CD4-positive, alpha-beta T cell treated with Interleukin-4 for 4 hours (primary cell): ENCODE results near the gene FAM180A.

Source experiments
- DNase-seq: peaks from one replicate; pipeline ENCODE4 v3.0.0-alpha.2; 2020

Gene FAM180A

GRCh38 chr7:135771051-135771450 lies 22.4 kb upstream of the FAM180A start:
- DNase-seq, result no peak

- no peak for DNase-seq
Measured at GRCh38 chr7:135770139-135770710, 21.6 kb upstream of the FAM180A start.

GRCh38 chr7:135769005-135769802 lies 20.6 kb upstream of the FAM180A start:
- no peak for DNase-seq

GRCh38 chr7:135768467-135768866 lies 19.9 kb upstream of the FAM180A start:
- DNase-seq, result no peak

GRCh38 chr7:135768064-135768463 lies 19.5 kb upstream of the FAM180A start:
- no peak for DNase-seq

- DNase-seq, result no peak
Measured at GRCh38 chr7:135763261-135763660, 14.6 kb upstream of the FAM180A start.

GRCh38 chr7:135761751-135762488 lies 13.3 kb upstream of the FAM180A start:
- no peak for DNase-seq

GRCh38 chr7:135759532-135759931 lies 10.9 kb upstream of the FAM180A start:
- DNase-seq, result no peak

- no peak for DNase-seq
Measured at GRCh38 chr7:135758531-135758932, 9.9 kb upstream of the FAM180A start.

GRCh38 chr7:135757719-135758411 lies 9.3 kb upstream of the FAM180A start:
- no peak for DNase-seq

- no peak for DNase-seq
Measured at GRCh38 chr7:135756191-135756590, 7.6 kb upstream of the FAM180A start.

- DNase-seq, result no peak
Measured at GRCh38 chr7:135755351-135755753, 6.7 kb upstream of the FAM180A start.

GRCh38 chr7:135753616-135754413 lies 5.2 kb upstream of the FAM180A start:
- no peak for DNase-seq

GRCh38 chr7:135747366-135747765 lies 1.2 kb downstream of the FAM180A start:
- no peak for DNase-seq

GRCh38 chr7:135745703-135746312 lies 2.8 kb downstream of the FAM180A start:
- no peak for DNase-seq

- no peak for DNase-seq
Measured at GRCh38 chr7:135744938-135745702, 3.5 kb downstream of the FAM180A start.

- no peak for DNase-seq
Measured at GRCh38 chr7:135743907-135744731, 4.5 kb downstream of the FAM180A start.

GRCh38 chr7:135742371-135742770 lies 6.2 kb downstream of the FAM180A start:
- no peak for DNase-seq

- no peak for DNase-seq
Measured at GRCh38 chr7:135741905-135742304, 6.7 kb downstream of the FAM180A start.

GRCh38 chr7:135740889-135741288 lies 7.7 kb downstream of the FAM180A start:
- DNase-seq, result no peak
